Bronchial epithelial cell (primary cell): ENCODE measurements around the gene DOK7. TPM values are rescaled to one million over a fixed set of nuclear protein-coding genes. Genes with fewer than 3 reads are reported as not detected.

Source experiments
- DNase-seq: peaks from one replicate; pipeline ENCODE4 v3.0.0-alpha.2; 2010; ENCODE audit warnings: low read depth
- FAIRE-seq: peaks from 2 replicates; lab custom pipeline; 2011; peaks lifted over from hg19 to GRCh38; lab: Jason Lieb, UNC
- H3K27me3 ChIP-seq: 2 replicates; pipeline ENCODE4 v1.5.1; 2011; ENCODE audit warnings: low read length; ENCODE audit not compliant: control insufficient read depth, insufficient read depth
- H3K36me3 ChIP-seq: 2 replicates; pipeline ENCODE4 v1.5.1; 2011; ENCODE audit warnings: low read length; ENCODE audit not compliant: control insufficient read depth, insufficient read depth
- H3K4me3 ChIP-seq: 2 replicates; pipeline ENCODE4 v1.5.1; 2011; ENCODE audit warnings: mild to moderate bottlenecking, low read depth, low read length, control low read depth
- total RNA-seq: library from RNA; depleted of rRNA; stranded (reverse); fragments of >200 nt; gene quantifications from 2 replicates; pipeline ENCODE4 v1.2.1, GENCODE V29; 2014
- TF ChIP-seq, protein P1 (sequence below): IDR thresholded peaks from 2 replicates; pipeline ENCODE4 v1.5.1; 2011; ENCODE audit warnings: mild to moderate bottlenecking, moderate library complexity, low read length, control low read depth, inconsistent platforms; ENCODE audit not compliant: insufficient read depth, severe bottlenecking

The DOK7 gene
- total RNA-seq, 1 donor from 2014 or later: 4.2 TPM

DNA sequence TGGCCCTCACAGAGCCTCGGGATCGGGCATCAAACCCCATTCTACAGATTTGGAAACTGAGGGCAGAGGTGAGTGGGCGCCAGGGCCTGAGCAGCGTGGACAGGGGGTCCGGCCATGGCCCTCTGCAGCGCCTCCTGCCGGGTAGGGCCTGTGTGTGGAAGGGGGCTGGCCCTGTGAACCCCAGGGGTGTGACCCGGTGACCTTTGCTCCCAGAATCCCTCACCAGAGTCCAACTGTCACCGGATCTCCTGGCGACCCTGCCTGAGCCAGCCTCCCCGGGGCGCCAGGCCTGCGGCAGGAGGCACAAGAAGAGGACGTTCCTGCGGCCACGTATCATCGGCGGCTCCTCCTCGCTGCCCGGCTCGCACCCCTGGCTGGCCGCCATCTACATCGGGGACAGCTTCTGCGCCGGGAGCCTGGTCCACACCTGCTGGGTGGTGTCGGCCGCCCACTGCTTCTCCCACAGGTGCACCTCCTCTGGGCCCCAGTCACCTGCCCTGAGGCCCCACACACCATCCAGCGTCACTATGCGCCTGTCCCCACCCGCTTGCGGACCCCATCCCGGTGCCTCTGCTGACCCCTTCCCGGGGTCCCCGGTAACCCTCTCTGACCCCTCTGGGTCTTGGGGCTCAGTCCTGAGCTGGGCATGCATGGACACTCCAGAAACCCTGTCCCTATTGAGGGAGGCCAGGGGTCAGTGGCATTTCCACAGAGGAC is 17.1 kb upstream of the DOK7 start:
- TF ChIP-seq, protein P1, sequence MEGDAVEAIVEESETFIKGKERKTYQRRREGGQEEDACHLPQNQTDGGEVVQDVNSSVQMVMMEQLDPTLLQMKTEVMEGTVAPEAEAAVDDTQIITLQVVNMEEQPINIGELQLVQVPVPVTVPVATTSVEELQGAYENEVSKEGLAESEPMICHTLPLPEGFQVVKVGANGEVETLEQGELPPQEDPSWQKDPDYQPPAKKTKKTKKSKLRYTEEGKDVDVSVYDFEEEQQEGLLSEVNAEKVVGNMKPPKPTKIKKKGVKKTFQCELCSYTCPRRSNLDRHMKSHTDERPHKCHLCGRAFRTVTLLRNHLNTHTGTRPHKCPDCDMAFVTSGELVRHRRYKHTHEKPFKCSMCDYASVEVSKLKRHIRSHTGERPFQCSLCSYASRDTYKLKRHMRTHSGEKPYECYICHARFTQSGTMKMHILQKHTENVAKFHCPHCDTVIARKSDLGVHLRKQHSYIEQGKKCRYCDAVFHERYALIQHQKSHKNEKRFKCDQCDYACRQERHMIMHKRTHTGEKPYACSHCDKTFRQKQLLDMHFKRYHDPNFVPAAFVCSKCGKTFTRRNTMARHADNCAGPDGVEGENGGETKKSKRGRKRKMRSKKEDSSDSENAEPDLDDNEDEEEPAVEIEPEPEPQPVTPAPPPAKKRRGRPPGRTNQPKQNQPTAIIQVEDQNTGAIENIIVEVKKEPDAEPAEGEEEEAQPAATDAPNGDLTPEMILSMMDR: no peak
- Histone ChIP-seq H3K4me3 (no peak overlapping the region), H3K36me3 (no peaks in the 10 kb centered on the region), H3K27me3 (no peaks in the 10 kb centered on the region)
- FAIRE-seq (no peak), DNase-seq (no peak)

DNA sequence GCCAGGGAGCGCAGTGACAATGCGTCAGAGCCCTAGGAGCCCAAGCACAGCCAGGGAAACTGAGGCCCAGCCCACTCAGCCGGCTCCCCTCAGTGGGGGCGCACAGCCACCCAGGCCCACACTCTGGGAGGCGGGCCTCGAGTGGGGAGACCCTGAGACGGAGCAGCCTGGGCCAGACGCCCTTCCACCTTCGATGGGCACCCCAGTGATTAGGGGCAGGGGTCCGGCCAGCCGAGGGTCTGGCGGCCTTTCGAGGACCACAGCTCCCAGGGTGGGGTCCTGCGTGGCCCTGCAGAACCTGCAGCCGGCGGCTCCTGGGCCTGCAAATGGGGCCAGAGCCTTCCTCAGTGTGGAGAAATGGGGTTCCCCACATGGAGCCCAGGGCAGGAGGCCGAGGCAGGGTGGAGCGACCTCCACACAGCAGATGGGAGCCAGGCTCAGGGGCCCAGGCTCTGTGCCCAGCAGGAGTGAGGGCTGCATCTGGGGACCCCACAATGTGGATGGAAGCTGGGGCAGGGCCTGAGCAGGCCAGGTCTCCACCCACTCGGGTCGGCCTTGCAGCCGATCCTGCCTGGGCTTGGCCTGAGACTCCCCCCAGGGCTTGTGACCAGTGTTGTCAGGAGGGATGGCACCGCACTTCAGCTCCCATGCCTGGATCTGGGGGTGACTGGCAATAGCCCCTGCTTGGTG is 16.3 kb upstream of the DOK7 start:
- FAIRE-seq: no peak
- Histone ChIP-seq H3K4me3 (no peak overlapping the region), H3K27me3 (no peaks in the 10 kb centered on the region), H3K36me3 (no peaks in the 10 kb centered on the region)
- no peak for DNase-seq
- TF ChIP-seq, protein P1: no peak

DNA sequence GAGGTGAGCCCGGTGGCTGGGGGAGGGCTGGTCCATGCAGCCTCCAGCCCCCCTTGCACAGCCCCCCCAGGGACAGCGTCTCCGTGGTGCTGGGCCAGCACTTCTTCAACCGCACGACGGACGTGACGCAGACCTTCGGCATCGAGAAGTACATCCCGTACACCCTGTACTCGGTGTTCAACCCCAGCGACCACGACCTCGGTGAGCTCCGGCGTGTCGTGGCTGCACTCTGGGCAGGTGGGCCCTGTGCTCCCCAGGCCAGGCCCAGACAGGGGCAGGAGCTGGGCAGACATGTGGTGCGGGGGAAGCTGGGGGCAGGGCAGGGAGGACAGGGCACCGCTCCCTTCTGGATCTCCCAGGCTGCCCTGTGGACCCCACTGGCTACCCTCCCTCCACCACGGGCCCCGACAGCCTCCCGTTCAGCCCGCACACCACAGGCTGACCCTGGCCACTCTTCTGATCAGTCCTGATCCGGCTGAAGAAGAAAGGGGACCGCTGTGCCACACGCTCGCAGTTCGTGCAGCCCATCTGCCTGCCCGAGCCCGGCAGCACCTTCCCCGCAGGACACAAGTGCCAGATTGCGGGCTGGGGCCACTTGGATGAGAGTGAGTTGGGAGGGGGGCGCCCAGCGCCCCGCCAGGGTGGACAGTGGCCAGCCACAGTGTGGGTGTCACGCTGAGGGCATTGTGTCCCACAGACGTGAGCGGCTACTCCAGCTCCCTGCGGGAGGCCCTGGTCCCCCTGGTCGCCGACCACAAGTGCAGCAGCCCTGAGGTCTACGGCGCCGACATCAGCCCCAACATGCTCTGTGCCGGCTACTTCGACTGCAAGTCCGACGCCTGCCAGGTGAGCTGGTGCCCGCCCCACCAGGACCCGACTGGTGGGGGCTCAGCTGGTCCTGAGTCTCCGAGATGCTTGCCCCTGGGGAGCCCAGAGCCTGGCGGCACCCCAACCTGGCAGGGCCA is 15.4 kb upstream of the DOK7 start:
- Histone ChIP-seq H3K4me3 (no peak overlapping the region), H3K27me3 (no peaks in the 10 kb centered on the region), H3K36me3 (no peaks in the 10 kb centered on the region)
- TF ChIP-seq, protein P1: no peak
- no peak for FAIRE-seq
- no peak for DNase-seq

DNA sequence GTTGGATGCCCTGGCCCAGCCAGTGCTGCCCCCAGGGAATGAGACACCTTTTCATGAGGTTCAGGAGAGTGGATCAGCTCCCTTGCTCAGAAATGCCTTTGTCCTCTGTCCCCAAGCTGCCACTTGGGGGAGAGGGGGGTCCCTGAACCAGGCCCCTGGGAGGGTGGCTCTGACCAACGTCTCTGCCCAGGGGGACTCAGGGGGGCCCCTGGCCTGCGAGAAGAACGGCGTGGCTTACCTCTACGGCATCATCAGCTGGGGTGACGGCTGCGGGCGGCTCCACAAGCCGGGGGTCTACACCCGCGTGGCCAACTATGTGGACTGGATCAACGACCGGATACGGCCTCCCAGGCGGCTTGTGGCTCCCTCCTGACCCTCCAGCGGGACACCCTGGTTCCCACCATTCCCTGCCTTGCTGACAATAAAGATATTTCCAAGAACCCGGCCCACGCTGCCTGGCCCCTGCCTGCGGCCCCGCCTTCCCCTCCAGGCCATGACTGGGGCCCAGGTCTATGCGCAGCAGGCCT is 14.0 kb upstream of the DOK7 start:
- FAIRE-seq: no peak

More for the DNA sequence above, 14.0 kb upstream of the DOK7 start:
- Histone ChIP-seq H3K4me3 (no peak overlapping the region), H3K27me3 (no peaks in the 10 kb centered on the region), H3K36me3 (no peaks in the 10 kb centered on the region)
- no peak for DNase-seq
- TF ChIP-seq, protein P1: no peak
